Psoas muscle (tissue), 8 donors: ENCODE data around the gene GORAB. TPM values are rescaled to one million over a fixed set of nuclear protein-coding genes. Genes with fewer than 3 reads are reported as not detected.

Experiments
- ATAC-seq, 4 donors: fragments of 200-7000 bp; cut with Tn5 transposase; one replicate each; pipeline ENCODE4 v1.9.1; 2020; ENCODE audit warnings: moderate library complexity in 3 of 4, mild to moderate bottlenecking in 2 of 4
- DNase-seq, 2 donors: peaks; one replicate each; pipeline ENCODE4 v3.0.0-alpha.2; 2020
- H3K27ac ChIP-seq: fragments of 200-600 bp; one replicate; pipeline ENCODE4 v1.8.0; 2022
- H3K27me3 ChIP-seq, 3 donors: fragments of 200-600 bp in 1 of 3; one replicate each; pipeline versions ENCODE4 v1.6.1 to v1.8.0; 2013 to 2022; ENCODE audit warnings: low read length in 2 of 3, mild to moderate bottlenecking in 2 of 3, moderate library complexity in 1 of 3; ENCODE audit not compliant: insufficient read depth in 3 of 3
- H3K36me3 ChIP-seq, 2 donors: fragments of 200-600 bp in 1 of 2; one replicate each; pipeline versions ENCODE4 v1.6.1 to v1.8.0; 2013 to 2022; ENCODE audit warnings: low read depth in 1 of 2, mild to moderate bottlenecking in 1 of 2, moderate library complexity in 1 of 2; ENCODE audit not compliant: insufficient read depth in 1 of 2
- H3K4me1 ChIP-seq: fragments of 200-600 bp; one replicate; pipeline ENCODE4 v1.8.0; 2022
- H3K4me3 ChIP-seq: fragments of 200-600 bp; one replicate; pipeline ENCODE4 v1.8.0; 2022; ENCODE audit warnings: mild to moderate bottlenecking
- H3K9me3 ChIP-seq: fragments of 200-600 bp; one replicate; pipeline ENCODE4 v1.8.0; 2022
- CTCF ChIP-seq: fragments of 200-600 bp; IDR thresholded peaks from one replicate; pipeline ENCODE4 v1.8.0; 2022; ENCODE audit warnings: antibody characterized with exemption
- WGBS, 3 donors: extraction: QIAGEN DNeasy Blood & Tissue Kit; methylation state at CpG; one replicate each; pipeline versions ENCODE4 v1.1.6 to v1.1.7; 2013; 5-methylcytosine and 5-hydroxymethylcytosine counted together
- intact Hi-C, 2 donors: fragments of 100-400 bp; cut with DNase I; formaldehyde crosslinking; loops; one replicate each; pipeline versions ENCODE4 v1.11.0 to v1.14.2; 2022
- polyA plus RNA-seq, 3 donors: library from polyadenylated mRNA; stranded (reverse); fragments of 200-250 nt; gene quantifications; one replicate each; pipeline ENCODE4 v1.2.3, GENCODE V29; 2013
- total RNA-seq, 4 donors: library from RNA; stranded (reverse); fragmentation: NEBNext Ultra II Directional in 2 of 4; extraction: Animal tissue kit (Norgen Biotek cat#: 25700) in 2 of 4; gene quantifications; one replicate each; pipeline versions ENCODE4 v1.2.1 to v1.2.4, GENCODE V29; 2021 to 2023
- donor health status: healthy with polysubstance abuse.
- donor health status: DM: no; HTN: no; CAD: no; lungs with moderate emphysema.
- donor health status: Bipolar disorder and iron deficiency.
- donor health status: healthy.
- donor health status: DM: yes; HTN: yes; CAD: no.
- donor health status: DM: no; HTN: no; CAD: no.
- donor health status: DM: no; HTN: no; CAD: no.
- donor health status: DM: yes; HTN: yes; CAD: no.

Gene GORAB
- total and polyA plus RNA-seq, 7 donors, result 2.3 to 7.8 (median 2.6) TPM

- Histone ChIP-seq H3K4me3 (no peak overlapping the region), H3K27ac (no peak overlapping the region), H3K27me3 (no peaks in the 10 kb centered on the region), H3K36me3 (no peaks in the 10 kb centered on the region), H3K4me1 (peaks cover 14% of the 10 kb centered on the region), H3K9me3 (peaks cover under 1% of the 10 kb centered on the region)
- intact Hi-C loops, result no loop called here
- TF ChIP-seq CTCF, result no peak
- WGBS, 3 donors, result 61 to 70% (median 63%) methylated on average over 13 of the region's 13 CpGs
- DNase-seq (no peak), ATAC-seq (no peak)
Measured at GRCh38 chr1:170590921-170591705, 59.1 kb downstream of the GORAB start.

- 66 to 74% (median 66%) methylated on average over 2 of the region's 2 CpGs for WGBS, 3 donors
- intact Hi-C loops, result no loop called here
Measured at GRCh38 chr1:170592591-170593111, 60.7 kb downstream of the GORAB start.

GRCh38 chr1:170593173-170594011, 61.4 kb downstream of the GORAB start:
- Histone ChIP-seq H3K9me3 (peaks cover 11% of the 10 kb centered on the region), H3K4me1 (peaks cover 9% of the 10 kb centered on the region), H3K27ac (no peak overlapping the region), H3K27me3 (no peaks in the 10 kb centered on the region), H3K4me3 (peak overlapping the region; percentile 24), H3K36me3 (no peaks in the 10 kb centered on the region)
- intact Hi-C loops, result no loop called here
- TF ChIP-seq CTCF, result no peak
- 32 to 55% (median 40%) methylated on average over 5 of the region's 5 CpGs for WGBS, 3 donors
- ATAC-seq, result no peak
- DNase-seq, result no peak

More at GRCh38 chr1:170592591-170593111, 60.7 kb downstream of the GORAB start:
- no peak for TF ChIP-seq CTCF
- Histone ChIP-seq H3K9me3 (peaks cover 11% of the 10 kb centered on the region), H3K4me1 (peaks cover 9% of the 10 kb centered on the region), H3K4me3 (no peak overlapping the region), H3K27ac (no peak overlapping the region), H3K36me3 (no peaks in the 10 kb centered on the region), H3K27me3 (no peaks in the 10 kb centered on the region)
- DNase-seq (no peak), ATAC-seq (no peak)

- H3K4me3 ChIP-seq, result no peak overlapping the region
- peaks cover 9% of the 10 kb centered on the region for H3K4me1 ChIP-seq
- intact Hi-C loops, result no loop called here
- ATAC-seq, result no peak
- H3K36me3 ChIP-seq, result no peaks in the 10 kb centered on the region
- no peak for DNase-seq
- WGBS, 3 donors, result 23 to 44% (median 25%) methylated on average over 5 of the region's 5 CpGs
- no peak overlapping the region for H3K27ac ChIP-seq
- no peaks in the 10 kb centered on the region for H3K27me3 ChIP-seq
- peaks cover 11% of the 10 kb centered on the region for H3K9me3 ChIP-seq
- no peak for TF ChIP-seq CTCF
Measured at GRCh38 chr1:170594066-170594626, 62.2 kb downstream of the GORAB start.
